ENCODE results near the gene CACNA1S. TPM values are rescaled to one million over a fixed set of nuclear protein-coding genes. Genes with fewer than 3 reads are reported as not detected.

Gene CACNA1S
- total RNA-seq, 1 donor from 2014 or later: 0.06 TPM

GRCh38 chr1:201142849-201143725 lies 30.9 kb upstream of the CACNA1S start:
- H3K9me3 ChIP-seq: no peaks in the 10 kb centered on the region
- no peaks in the 10 kb centered on the region for H3K4me1 ChIP-seq
- peaks cover 90% of the 10 kb centered on the region for H3K36me3 ChIP-seq
- ATAC-seq: peak in 1 of 2 donors; percentile 22
- no peaks in the 10 kb centered on the region for H3K27me3 ChIP-seq (ENCODE audit: low read depth)
- intact Hi-C loops (cut with DNase I): no loop called here
- no peak for TF ChIP-seq CTCF (IDR thresholded peaks at IDR 0.05)
- no peak for DNase-seq
- no peak overlapping the region for H3K27ac ChIP-seq
- H3K4me3 ChIP-seq: no peak overlapping the region

GRCh38 chr1:201142011-201142848 lies 30.0 kb upstream of the CACNA1S start:
- Histone ChIP-seq H3K27ac (no peak overlapping the region), H3K4me1 (no peaks in the 10 kb centered on the region), H3K36me3 (peaks cover 87% of the 10 kb centered on the region), H3K4me3 (no peak overlapping the region), H3K27me3 (ENCODE audit: low read depth) (no peaks in the 10 kb centered on the region), H3K9me3 (no peaks in the 10 kb centered on the region)
- DNase-seq (no peak), ATAC-seq (no peak)
- intact Hi-C loops (cut with DNase I): no loop called here
- no peak for TF ChIP-seq CTCF (IDR thresholded peaks at IDR 0.05)

DNA sequence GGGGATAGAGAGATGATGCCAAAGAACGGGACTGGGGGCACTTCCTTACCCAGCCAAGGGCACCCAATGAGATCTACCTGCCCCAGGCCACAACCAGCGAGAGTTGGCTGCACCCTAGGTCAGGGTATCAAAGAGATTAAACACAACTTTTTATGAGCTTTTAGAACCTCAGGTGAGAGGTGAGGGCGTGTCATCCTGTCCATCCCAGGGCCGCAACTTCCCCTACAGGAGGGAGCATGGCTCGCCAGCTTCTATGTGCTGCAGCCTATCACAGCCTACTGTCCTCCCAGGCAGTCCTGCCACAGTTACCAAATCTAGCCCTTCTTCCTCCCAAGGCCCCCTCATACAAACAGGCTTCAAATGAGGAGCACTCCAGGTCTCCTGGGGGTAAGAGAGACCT lies 29.2 kb upstream of the CACNA1S start:
- H3K36me3 ChIP-seq: peaks cover 80% of the 10 kb centered on the region
- H3K27me3 ChIP-seq (ENCODE audit: low read depth): no peaks in the 10 kb centered on the region
- H3K4me3 ChIP-seq: no peak overlapping the region
- no peak for ATAC-seq
- DNase-seq: no peak
- no peaks in the 10 kb centered on the region for H3K4me1 ChIP-seq
- intact Hi-C loops (cut with DNase I): no loop called here
- no peak for TF ChIP-seq CTCF (IDR thresholded peaks at IDR 0.05)
- no peak overlapping the region for H3K27ac ChIP-seq
- H3K9me3 ChIP-seq: no peaks in the 10 kb centered on the region

- no peak for ATAC-seq
- intact Hi-C loops (cut with DNase I): no loop called here
- Histone ChIP-seq H3K27ac (no peak overlapping the region), H3K27me3 (ENCODE audit: low read depth) (no peaks in the 10 kb centered on the region), H3K36me3 (peaks cover 80% of the 10 kb centered on the region), H3K4me1 (no peaks in the 10 kb centered on the region), H3K9me3 (no peaks in the 10 kb centered on the region), H3K4me3 (no peak overlapping the region)
- TF ChIP-seq CTCF (IDR thresholded peaks at IDR 0.05): no peak
- no peak for DNase-seq
Measured at GRCh38 chr1:201140941-201141260, 28.7 kb upstream of the CACNA1S start.

DNA sequence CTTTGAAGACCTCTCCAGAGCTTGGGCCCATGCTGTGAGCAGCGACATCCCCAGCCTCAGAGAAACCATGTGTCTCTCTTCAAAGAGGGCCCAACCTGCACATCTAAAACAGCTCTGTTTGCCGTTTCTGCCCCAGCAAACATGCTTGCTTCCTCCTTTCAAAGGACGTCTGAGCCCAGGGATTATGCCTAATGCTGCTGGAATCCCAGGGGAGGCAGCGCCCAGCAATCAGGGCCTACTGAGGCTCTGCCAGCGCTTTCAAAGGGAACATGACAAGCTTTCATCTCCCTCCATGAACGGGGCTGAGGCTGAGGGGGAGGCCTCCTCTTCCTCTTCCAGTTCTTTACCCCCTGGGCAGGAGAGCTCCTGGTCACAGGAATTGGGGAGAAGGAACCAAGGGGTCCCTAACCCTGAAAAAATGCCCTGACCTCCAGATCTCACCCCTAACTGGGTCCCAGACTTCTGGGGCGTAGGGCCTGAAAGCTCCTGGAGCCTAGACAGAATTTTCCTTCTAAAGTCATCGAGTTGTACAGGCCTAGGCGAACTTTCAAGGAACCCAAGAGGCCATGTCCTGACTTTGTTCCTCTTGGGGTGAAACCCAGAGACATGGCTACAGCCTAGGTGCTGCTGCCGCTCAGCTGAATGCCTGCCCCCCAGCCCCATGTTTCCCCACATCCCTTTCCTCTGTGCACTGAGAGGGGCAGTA lies 28.2 kb upstream of the CACNA1S start:
- H3K4me1 ChIP-seq: no peaks in the 10 kb centered on the region
- ATAC-seq (no peak), DNase-seq (no peak)
- no peak for TF ChIP-seq CTCF (IDR thresholded peaks at IDR 0.05)
- H3K27ac ChIP-seq: no peak overlapping the region
- H3K36me3 ChIP-seq: peaks cover 80% of the 10 kb centered on the region
- intact Hi-C loops (cut with DNase I): no loop called here
- no peak overlapping the region for H3K4me3 ChIP-seq
- H3K9me3 ChIP-seq: no peaks in the 10 kb centered on the region
- no peaks in the 10 kb centered on the region for H3K27me3 ChIP-seq (ENCODE audit: low read depth)
